ENCODE data around the gene DTWD2. TPM values are rescaled to one million over a fixed set of nuclear protein-coding genes. Genes with fewer than 3 reads are reported as not detected.
"Not testable (repeated sequence)": the region's sequence is repeated elsewhere in the genome, so short reads cannot be mapped to it uniquely, and the experiment has no call there.

Gene DTWD2
- total RNA-seq, 4 donors from 2014 or later: 7.1 to 15.3 (median 11.2) TPM

DNA sequence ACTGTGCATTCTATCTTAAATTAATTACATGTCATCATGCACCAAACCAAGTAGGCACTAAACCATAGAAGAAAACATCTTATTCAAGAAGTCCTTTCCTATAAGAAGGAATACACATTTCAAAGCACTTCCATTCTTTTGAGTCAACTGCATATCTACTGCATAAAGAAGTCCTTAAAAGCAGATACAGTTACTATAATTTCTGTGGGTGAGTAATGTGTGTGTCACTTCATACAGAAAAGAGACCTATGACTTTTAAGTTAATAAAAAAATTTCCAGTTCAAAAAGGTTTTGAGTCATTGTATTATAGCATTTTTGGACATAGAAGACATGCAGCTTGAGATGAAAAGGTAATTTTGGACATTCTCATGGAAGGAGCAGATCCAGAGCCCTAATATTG lies 125.0 kb downstream of the DTWD2 start:
- no peaks in the 10 kb centered on the region for H3K27me3 ChIP-seq
- H3K27ac ChIP-seq: no peak overlapping the region
- TF ChIP-seq, protein P1, sequence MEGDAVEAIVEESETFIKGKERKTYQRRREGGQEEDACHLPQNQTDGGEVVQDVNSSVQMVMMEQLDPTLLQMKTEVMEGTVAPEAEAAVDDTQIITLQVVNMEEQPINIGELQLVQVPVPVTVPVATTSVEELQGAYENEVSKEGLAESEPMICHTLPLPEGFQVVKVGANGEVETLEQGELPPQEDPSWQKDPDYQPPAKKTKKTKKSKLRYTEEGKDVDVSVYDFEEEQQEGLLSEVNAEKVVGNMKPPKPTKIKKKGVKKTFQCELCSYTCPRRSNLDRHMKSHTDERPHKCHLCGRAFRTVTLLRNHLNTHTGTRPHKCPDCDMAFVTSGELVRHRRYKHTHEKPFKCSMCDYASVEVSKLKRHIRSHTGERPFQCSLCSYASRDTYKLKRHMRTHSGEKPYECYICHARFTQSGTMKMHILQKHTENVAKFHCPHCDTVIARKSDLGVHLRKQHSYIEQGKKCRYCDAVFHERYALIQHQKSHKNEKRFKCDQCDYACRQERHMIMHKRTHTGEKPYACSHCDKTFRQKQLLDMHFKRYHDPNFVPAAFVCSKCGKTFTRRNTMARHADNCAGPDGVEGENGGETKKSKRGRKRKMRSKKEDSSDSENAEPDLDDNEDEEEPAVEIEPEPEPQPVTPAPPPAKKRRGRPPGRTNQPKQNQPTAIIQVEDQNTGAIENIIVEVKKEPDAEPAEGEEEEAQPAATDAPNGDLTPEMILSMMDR (IDR thresholded peaks at IDR 0.05): no peak
- TF ChIP-seq EP300 (IDR thresholded peaks at IDR 0.05) (no peak), POLR2AphosphoS5 (IDR thresholded peaks at IDR 0.05) (no peak), POLR2A (IDR thresholded peaks at IDR 0.05) (no peak)
- no peak for DNase-seq (ENCODE audit: low spot score in 2 of 2)
- H3K9me3 ChIP-seq: no peaks in the 10 kb centered on the region
- H3K4me1 ChIP-seq: no peaks in the 10 kb centered on the region
- H3K4me3 ChIP-seq: no peak overlapping the region
- H3K36me3 ChIP-seq: no peaks in the 10 kb centered on the region

DNA sequence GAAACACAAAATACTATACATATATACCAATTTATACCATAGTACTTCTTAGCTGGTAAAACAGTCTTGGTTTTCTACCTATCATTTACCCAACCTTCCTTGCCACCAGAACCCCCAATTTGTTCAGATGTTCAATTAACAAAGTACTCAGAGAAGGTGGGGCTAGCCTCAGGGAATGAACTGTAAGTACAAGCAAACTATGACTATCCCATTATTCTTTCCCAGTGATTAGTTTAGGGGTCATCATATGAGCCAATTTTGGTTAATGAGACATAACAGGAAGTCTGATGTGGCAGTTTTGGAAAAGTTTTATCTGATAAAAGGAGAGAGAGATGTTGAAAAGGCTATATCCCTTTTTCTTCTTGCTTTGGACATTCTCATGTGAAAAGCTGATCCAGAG lies 125.8 kb downstream of the DTWD2 start:
- TF ChIP-seq POLR2A (IDR thresholded peaks at IDR 0.05): no peak
- no peak for TF ChIP-seq EP300 (IDR thresholded peaks at IDR 0.05)
- TF ChIP-seq POLR2AphosphoS5 (IDR thresholded peaks at IDR 0.05): no peak
- TF ChIP-seq, protein P1 (IDR thresholded peaks at IDR 0.05): no peak
- no peak overlapping the region for H3K27ac ChIP-seq
- no peaks in the 10 kb centered on the region for H3K36me3 ChIP-seq
- H3K4me3 ChIP-seq: no peak overlapping the region
- H3K9me3 ChIP-seq: no peaks in the 10 kb centered on the region
- no peaks in the 10 kb centered on the region for H3K4me1 ChIP-seq
- no peaks in the 10 kb centered on the region for H3K27me3 ChIP-seq
- DNase-seq (ENCODE audit: low spot score in 2 of 2): no peak

DNA sequence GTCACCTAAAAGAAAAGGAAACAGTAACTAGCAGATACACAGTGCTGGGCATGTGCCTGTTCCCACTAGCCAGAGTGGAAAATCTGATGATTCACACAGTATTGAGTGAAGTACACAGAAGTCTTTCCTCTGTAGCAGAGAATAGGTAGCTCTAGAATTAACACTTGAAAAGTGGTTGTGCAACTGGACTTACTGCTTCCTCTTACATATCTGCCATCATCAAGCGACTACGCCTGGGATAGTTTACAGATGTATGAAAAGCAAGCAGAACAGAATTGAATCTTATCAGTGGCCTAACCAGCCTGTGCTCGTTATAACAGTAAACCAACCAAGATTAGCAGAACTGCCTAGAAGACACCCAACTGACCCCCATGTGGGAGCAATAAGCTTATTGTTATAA lies 130.6 kb downstream of the DTWD2 start:
- no peaks in the 10 kb centered on the region for H3K4me1 ChIP-seq
- H3K27ac ChIP-seq: no peak overlapping the region
- H3K36me3 ChIP-seq: no peaks in the 10 kb centered on the region
- H3K27me3 ChIP-seq: no peaks in the 10 kb centered on the region
- TF ChIP-seq POLR2A (IDR thresholded peaks at IDR 0.05) (no peak), EP300 (IDR thresholded peaks at IDR 0.05) (no peak), POLR2AphosphoS5 (IDR thresholded peaks at IDR 0.05) (no peak)
- TF ChIP-seq, protein P1 (IDR thresholded peaks at IDR 0.05): no peak
- no peak for DNase-seq (ENCODE audit: low spot score in 2 of 2)
- no peaks in the 10 kb centered on the region for H3K9me3 ChIP-seq
- 88% methylated on average over 3 of the region's 3 CpGs for whole genome bisulfite sequencing
- H3K4me3 ChIP-seq: no peak overlapping the region

DNA sequence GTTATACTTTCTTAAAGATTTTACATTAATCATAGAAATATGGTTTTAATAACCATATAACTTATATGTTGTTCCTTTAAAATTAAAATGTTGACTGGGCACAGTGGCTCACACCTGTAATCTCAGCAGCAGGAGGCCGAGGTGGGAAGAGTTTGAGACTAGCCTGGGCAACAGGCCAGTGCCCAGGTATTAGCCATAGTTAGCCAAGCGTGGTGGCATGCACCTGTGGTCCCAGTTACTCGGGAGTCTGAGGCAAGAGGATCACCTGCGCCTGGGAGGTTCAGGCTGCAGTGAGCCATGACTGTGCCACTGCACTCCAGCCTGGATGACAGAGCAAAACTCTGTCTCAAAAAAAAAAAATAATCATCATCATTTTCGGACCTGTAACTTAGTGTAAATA lies 133.5 kb downstream of the DTWD2 start:
- H3K27me3 ChIP-seq: no peaks in the 10 kb centered on the region
- TF ChIP-seq, protein P1 (IDR thresholded peaks at IDR 0.05): no peak
- TF ChIP-seq POLR2A (IDR thresholded peaks at IDR 0.05) (no peak), EP300 (IDR thresholded peaks at IDR 0.05) (no peak), POLR2AphosphoS5 (IDR thresholded peaks at IDR 0.05) (no peak)
- peaks cover 3% of the 10 kb centered on the region for H3K9me3 ChIP-seq
- H3K4me1 ChIP-seq: no peaks in the 10 kb centered on the region
- H3K27ac ChIP-seq: no peak overlapping the region
- H3K36me3 ChIP-seq: no peaks in the 10 kb centered on the region
- DNase-seq (ENCODE audit: low spot score in 2 of 2): no peak
- WGBS: 73% methylated on average over 5 of the region's 5 CpGs
- H3K4me3 ChIP-seq: no peak overlapping the region

DNA sequence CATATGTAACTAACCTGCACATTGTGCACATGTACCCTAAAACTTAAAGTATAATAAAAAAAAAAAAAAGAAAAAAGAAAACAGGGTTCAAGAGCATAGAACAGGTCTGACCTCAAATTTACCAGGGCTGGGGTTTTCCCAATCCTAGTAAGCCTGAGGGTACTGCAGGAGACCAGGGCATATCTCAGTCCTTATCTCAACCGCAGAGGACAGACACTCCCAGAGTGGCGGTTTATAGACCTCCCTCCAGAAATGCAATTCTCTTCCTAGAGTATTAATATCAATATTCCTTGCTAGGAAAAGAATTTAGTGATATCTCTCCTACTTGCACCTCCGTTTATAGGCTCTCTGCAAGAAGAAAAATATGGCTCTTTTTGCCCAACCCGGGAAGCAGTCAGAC lies 136.6 kb downstream of the DTWD2 start:
- not testable (repeated sequence) for H3K9me3 ChIP-seq; DNase-seq (ENCODE audit: low spot score in 2 of 2); H3K4me3 ChIP-seq; H3K27ac ChIP-seq; H3K27me3 ChIP-seq; H3K36me3 ChIP-seq; H3K4me1 ChIP-seq
- WGBS: 91% methylated on average over 4 of the region's 4 CpGs

DNA sequence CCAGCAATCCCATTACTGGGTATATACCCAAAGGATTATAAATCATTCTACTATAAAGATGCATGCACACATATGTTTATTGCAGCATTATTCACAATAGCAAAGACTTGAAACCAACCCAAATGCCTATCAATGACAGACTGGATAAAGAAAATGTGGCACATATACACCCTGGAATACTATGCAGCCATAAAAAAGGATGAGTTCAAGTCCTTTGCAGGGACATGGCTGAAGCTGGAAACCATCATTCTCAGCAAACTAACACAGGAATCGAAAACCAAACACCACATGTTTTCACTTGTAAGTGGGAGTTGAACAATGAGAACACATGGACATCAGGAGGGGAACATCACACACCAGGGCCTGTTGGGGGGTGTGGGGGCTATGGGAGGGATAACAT lies 138.8 kb downstream of the DTWD2 start:
- not testable (repeated sequence) for H3K9me3 ChIP-seq; H3K27ac ChIP-seq; H3K36me3 ChIP-seq; DNase-seq (ENCODE audit: low spot score in 2 of 2); H3K27me3 ChIP-seq; H3K4me3 ChIP-seq; H3K4me1 ChIP-seq
- WGBS: 91% methylated on average over 1 of the region's 1 CpG
